Ovary (tissue), 9 donors: ENCODE measurements around the gene PDE6D. TPM values are rescaled to one million over a fixed set of nuclear protein-coding genes. Genes with fewer than 3 reads are reported as not detected.

Source experiments
- DNase-seq, 5 donors: peaks; one replicate each; pipeline ENCODE4 v3.0.0-alpha.2; 2019 to 2020
- H3K27ac ChIP-seq, 2 donors: fragments of 200-600 bp; one replicate each; pipeline versions ENCODE4 v1.5.1 to v1.8.0; 2019 to 2022
- H3K27me3 ChIP-seq: fragments of 200-600 bp; one replicate; pipeline ENCODE4 v1.8.0; 2022
- H3K36me3 ChIP-seq: fragments of 200-600 bp; sonication (generic); one replicate; pipeline ENCODE4 v1.5.1; 2019
- H3K4me1 ChIP-seq: one replicate; pipeline ENCODE4 v1.8.1; 2013; ENCODE audit warnings: mild to moderate bottlenecking, moderate library complexity; ENCODE audit not compliant: insufficient read depth
- H3K4me3 ChIP-seq: fragments of 200-600 bp; sonication (generic); one replicate; pipeline ENCODE4 v1.5.1; 2017
- H3K9me3 ChIP-seq, 2 donors: fragments of 200-600 bp in 1 of 2; sonication (generic) in 1 of 2; one replicate each; pipeline versions ENCODE4 v1.5.1 to v1.8.1; 2013 to 2019; ENCODE audit warnings: mild to moderate bottlenecking in 1 of 2, moderate library complexity in 1 of 2
- CTCF ChIP-seq, 3 donors: fragments of 450-650 bp in 2 of 3; fragments of 200-600 bp in 1 of 3; IDR thresholded peaks; one replicate each; pipeline versions ENCODE4 v1.5.1 to v1.8.0; 2016 to 2022; ENCODE audit warnings: antibody characterized with exemption in 3 of 3, mild to moderate bottlenecking in 1 of 3
- EP300 ChIP-seq: sonication (generic); formaldehyde crosslinking; IDR thresholded peaks from one replicate; pipeline ENCODE4 v1.6.1; 2017; ENCODE audit warnings: antibody characterized with exemption
- POLR2A ChIP-seq: fragments of 450-650 bp; IDR thresholded peaks from one replicate; pipeline ENCODE4 v1.6.1; 2017; ENCODE audit warnings: antibody characterized with exemption, mild to moderate bottlenecking, moderate library complexity
- WGBS, 3 donors: extraction: QIAGEN DNeasy Blood & Tissue Kit in 1 of 3; methylation state at CpG; one replicate each; pipeline versions ENCODE4 v1.1.5 to v1.1.7; 2013 to 2017; 5-methylcytosine and 5-hydroxymethylcytosine counted together
- intact Hi-C, 4 donors: fragments of 100-400 bp; cut with DNase I; formaldehyde crosslinking; loops; one replicate each; pipeline versions ENCODE4 v1.11.0 to v1.15.1; 2022 to 2023
- polyA plus RNA-seq, 2 donors: library from polyadenylated mRNA; stranded (reverse); fragments of 200-250 nt in 1 of 2; fragments of 350-450 nt in 1 of 2; fragmentation: Illumina TruSeq in 1 of 2; extraction: RNeasy Lipid Tissue Mini Kit (QIAGEN cat#74804) in 1 of 2; gene quantifications; one replicate each; pipeline ENCODE4 v1.2.3, GENCODE V29; 2013 to 2014
- total RNA-seq, 7 donors: library from RNA; depleted of rRNA in 2 of 7; stranded (reverse); fragments of >200 nt in 2 of 7; fragmentation: NEBNext Ultra II Directional in 3 of 7; extraction: Animal tissue kit (Norgen Biotek cat#: 25700) in 3 of 7; gene quantifications; one replicate each; pipeline versions ENCODE4 v1.1.0 to v1.2.4, GENCODE V29; 2016 to 2023
- donor health status: DM: no; HTN: no; CAD: no; lungs with moderate emphysema.
- donor health status: DM: no; HTN: no; CAD: no.
- donor health status: Bipolar disorder and iron deficiency.
- donor health status: DM: yes; HTN: yes; CAD: no.
- donor health status: DM: no; HTN: no; CAD: no.
- donor health status: DM: yes; HTN: yes; CAD: no.

The PDE6D gene
- total and polyA plus RNA-seq, 9 donors, result 13.7 to 32.9 (median 17.8) TPM

DNA sequence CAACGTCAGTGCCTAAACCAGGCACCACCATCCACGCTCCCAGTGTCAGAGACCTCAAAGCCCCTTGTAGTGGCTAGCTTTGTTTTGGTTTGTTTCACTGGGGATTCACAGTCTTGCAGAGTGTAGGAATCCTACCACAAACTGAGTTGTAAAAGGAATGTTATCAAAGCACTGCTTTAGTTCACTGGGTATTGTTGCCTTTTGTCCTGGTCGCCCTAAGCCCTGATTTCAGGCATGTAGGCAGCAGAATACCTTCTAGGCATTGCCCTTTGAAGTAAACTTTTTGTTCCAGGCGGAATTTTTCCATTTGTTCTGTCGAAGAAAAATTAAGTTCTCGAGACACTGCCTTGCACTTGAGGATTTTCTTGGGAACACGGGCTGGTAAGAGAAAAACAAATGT, 43.3 kb downstream of the PDE6D start:
- whole genome bisulfite sequencing, 3 donors, result 89 to 94% (median 93%) methylated on average over 7 of the region's 7 CpGs
- no peak for DNase-seq
- Histone ChIP-seq H3K9me3 (no peaks in the 10 kb centered on the region), H3K27me3 (no peaks in the 10 kb centered on the region), H3K4me3 (no peak overlapping the region), H3K4me1 (no peaks in the 10 kb centered on the region), H3K36me3 (no peaks in the 10 kb centered on the region), H3K27ac (no peak overlapping the region)
- intact Hi-C loops, result no loop called here
- TF ChIP-seq CTCF (IDR thresholded peaks at IDR 0.05) (no peak), POLR2A (no peak), EP300 (no peak)

DNA sequence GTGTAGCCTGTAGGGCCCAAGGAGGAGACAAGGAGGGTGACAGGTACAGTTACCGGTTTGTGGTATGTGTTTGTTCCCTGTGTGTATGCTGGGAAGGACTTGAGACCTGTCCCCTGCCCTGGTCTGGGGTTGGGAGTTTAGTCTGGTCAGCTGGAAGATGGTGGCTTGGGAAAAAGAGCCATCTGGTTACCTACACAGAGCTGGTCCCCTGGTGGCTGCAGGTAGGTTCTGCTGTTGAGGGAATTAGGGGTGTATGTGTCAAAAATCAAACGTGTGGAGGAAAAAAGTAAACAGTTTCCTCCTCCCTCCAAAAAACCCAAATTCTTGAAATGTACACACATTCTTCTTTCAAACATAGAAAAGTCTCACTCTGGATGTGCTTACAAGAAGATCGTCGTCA, 48.5 kb downstream of the PDE6D start:
- H3K27me3 ChIP-seq, result no peaks in the 10 kb centered on the region
- no peak for DNase-seq
- TF ChIP-seq CTCF (IDR thresholded peaks at IDR 0.05) (no peak), EP300 (no peak), POLR2A (no peak)
- no peak overlapping the region for H3K27ac ChIP-seq
- intact Hi-C loops, result no loop called here
- H3K36me3 ChIP-seq, result no peaks in the 10 kb centered on the region
- no peak overlapping the region for H3K4me3 ChIP-seq
- WGBS, 3 donors, result 80 to 82% (median 82%) methylated on average over 4 of the region's 4 CpGs
- H3K4me1 ChIP-seq, result no peaks in the 10 kb centered on the region
- H3K9me3 ChIP-seq, result no peaks in the 10 kb centered on the region

GRCh38 chr2:231727621-231728020, 53.5 kb downstream of the PDE6D start:
- WGBS, 3 donors, result 47 to 58% (median 53%) methylated on average over 4 of the region's 4 CpGs
- H3K9me3 ChIP-seq, result no peaks in the 10 kb centered on the region
- no peak for DNase-seq

GRCh38 chr2:231726276-231726675, 54.8 kb downstream of the PDE6D start:
- Histone ChIP-seq H3K27ac (no peak overlapping the region), H3K4me1 (no peaks in the 10 kb centered on the region), H3K9me3 (no peaks in the 10 kb centered on the region), H3K36me3 (no peaks in the 10 kb centered on the region), H3K4me3 (no peak overlapping the region), H3K27me3 (no peaks in the 10 kb centered on the region)
- intact Hi-C loops, result no loop called here
- WGBS, 3 donors, result 80 to 88% (median 85%) methylated on average over 8 of the region's 8 CpGs
- DNase-seq, result no peak
- TF ChIP-seq EP300 (no peak), CTCF (IDR thresholded peaks at IDR 0.05) (no peak)

More at GRCh38 chr2:231727621-231728020, 53.5 kb downstream of the PDE6D start:
- no peak overlapping the region for H3K4me3 ChIP-seq
- intact Hi-C loops, result no loop called here
- TF ChIP-seq POLR2A (no peak), EP300 (no peak), CTCF (IDR thresholded peaks at IDR 0.05) (no peak)
- H3K36me3 ChIP-seq, result no peaks in the 10 kb centered on the region
- no peaks in the 10 kb centered on the region for H3K27me3 ChIP-seq
- H3K27ac ChIP-seq, result no peak overlapping the region
- no peaks in the 10 kb centered on the region for H3K4me1 ChIP-seq

DNA sequence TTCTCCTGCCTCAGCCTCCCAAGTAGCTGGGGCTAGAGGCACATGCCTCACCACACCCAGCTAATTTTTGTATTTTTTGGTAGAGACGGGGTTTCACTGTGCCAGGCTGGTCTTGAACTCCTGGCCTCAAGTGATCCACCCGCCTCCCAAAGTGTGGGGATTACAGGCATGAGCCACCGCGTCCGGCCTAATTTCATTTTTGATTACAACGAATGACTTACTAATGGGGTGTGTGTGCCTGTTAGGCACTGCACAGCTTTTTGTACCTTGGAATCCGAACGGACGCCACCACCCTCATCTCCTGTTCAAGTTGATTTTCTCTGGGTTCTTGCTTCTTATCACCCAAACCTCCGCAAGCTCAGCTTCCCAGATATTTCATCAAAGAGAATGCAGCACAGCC, 55.6 kb downstream of the PDE6D start:
- TF ChIP-seq CTCF (IDR thresholded peaks at IDR 0.05), result no peak
- TF ChIP-seq EP300, result no peak
- TF ChIP-seq POLR2A, result no peak
- no peak overlapping the region for H3K27ac ChIP-seq
- DNase-seq, result no peak
- WGBS, 3 donors, result 84 to 90% (median 90%) methylated on average over 10 of the region's 10 CpGs
- H3K4me3 ChIP-seq, result no peak overlapping the region
- intact Hi-C loops, result no loop called here
- H3K9me3 ChIP-seq, result no peaks in the 10 kb centered on the region
- H3K27me3 ChIP-seq, result no peaks in the 10 kb centered on the region
- H3K36me3 ChIP-seq, result no peaks in the 10 kb centered on the region
- no peaks in the 10 kb centered on the region for H3K4me1 ChIP-seq
